ENCODE data around the gene COL13A1. TPM values are rescaled to one million over a fixed set of nuclear protein-coding genes. Genes with fewer than 3 reads are reported as not detected.

Gene COL13A1
- total and polyA plus RNA-seq, 2 donors (not counting 1 experiment from before 2014, with no cell fraction given) = 5.7 to 7.4 TPM

GRCh38 chr10:69934768-69935167 lies 133.1 kb downstream of the COL13A1 start:
- Histone ChIP-seq H4K20me1 (ENCODE audit: control insufficient read depth, extremely low read depth, insufficient read depth, low read length) (no peaks in the 10 kb centered on the region), H3K36me3 (ENCODE audit: control insufficient read depth, insufficient read depth, low read length) (no peaks in the 10 kb centered on the region), H3K4me1 (ENCODE audit: control insufficient read depth, extremely low read depth, insufficient read depth, low read length) (no peaks in the 10 kb centered on the region), H3K9ac (ENCODE audit: insufficient read depth, low read length) (no peak overlapping the region), H3K9me3 (ENCODE audit: control insufficient read depth, insufficient read depth, low read depth, low read length) (no peaks in the 10 kb centered on the region), H3K27ac (ENCODE audit: insufficient read depth, low read length) (no peak overlapping the region), H3K4me3 (replicated peaks in 1 of 4; ENCODE audit: control extremely low read depth in 1 of 4, insufficient read depth in 1 of 4, low read depth in 3 of 4, low read length in 4 of 4) (no peak overlapping the region), H2AFZ (ENCODE audit: low read length) (no peak overlapping the region), H3K4me2 (ENCODE audit: extremely low read depth, insufficient read depth, low read length) (no peak overlapping the region), H3K79me2 (ENCODE audit: control insufficient read depth, insufficient read depth, low read length) (no peaks in the 10 kb centered on the region), H3K27me3 (ENCODE audit: control insufficient read depth, insufficient read depth, low read length) (no peaks in the 10 kb centered on the region)
- TF ChIP-seq CTCF (conservative IDR thresholded peaks at IDR 0.05 in 1 of 2, IDR thresholded peaks at IDR 0.05 in 1 of 2; ENCODE audit: low read depth in 1 of 2, low read length in 2 of 2) (peak in 1 of 2 donors; percentile 13), EZH2 (IDR thresholded peaks at IDR 0.05; ENCODE audit: low read length, missing control alignments) (no peak)
- DNase-seq (ENCODE audit: low read depth in 2 of 2) = no peak

GRCh38 chr10:69936091-69936490 lies 134.4 kb downstream of the COL13A1 start:
- H3K4me3 ChIP-seq (replicated peaks in 1 of 4; ENCODE audit: control extremely low read depth in 1 of 4, insufficient read depth in 1 of 4, low read depth in 3 of 4, low read length in 4 of 4) = no peak overlapping the region
- no peak overlapping the region for H2AFZ ChIP-seq (ENCODE audit: low read length)
- no peaks in the 10 kb centered on the region for H3K36me3 ChIP-seq (ENCODE audit: control insufficient read depth, insufficient read depth, low read length)
- no peaks in the 10 kb centered on the region for H3K79me2 ChIP-seq (ENCODE audit: control insufficient read depth, insufficient read depth, low read length)
- no peaks in the 10 kb centered on the region for H3K4me1 ChIP-seq (ENCODE audit: control insufficient read depth, extremely low read depth, insufficient read depth, low read length)
- TF ChIP-seq CTCF (conservative IDR thresholded peaks at IDR 0.05 in 1 of 2, IDR thresholded peaks at IDR 0.05 in 1 of 2; ENCODE audit: low read depth in 1 of 2, low read length in 2 of 2) = peak; percentile 8 to 22
- TF ChIP-seq EZH2 (IDR thresholded peaks at IDR 0.05; ENCODE audit: low read length, missing control alignments) = no peak
- no peak overlapping the region for H3K4me2 ChIP-seq (ENCODE audit: extremely low read depth, insufficient read depth, low read length)
- no peaks in the 10 kb centered on the region for H3K27me3 ChIP-seq (ENCODE audit: control insufficient read depth, insufficient read depth, low read length)
- H3K9ac ChIP-seq (ENCODE audit: insufficient read depth, low read length) = no peak overlapping the region
- H3K27ac ChIP-seq (ENCODE audit: insufficient read depth, low read length) = no peak overlapping the region
- no peak for DNase-seq (ENCODE audit: low read depth in 2 of 2)
- H4K20me1 ChIP-seq (ENCODE audit: control insufficient read depth, extremely low read depth, insufficient read depth, low read length) = no peaks in the 10 kb centered on the region
- H3K9me3 ChIP-seq (ENCODE audit: control insufficient read depth, insufficient read depth, low read depth, low read length) = no peaks in the 10 kb centered on the region

- Histone ChIP-seq H2AFZ (ENCODE audit: low read length) (no peak overlapping the region), H3K36me3 (ENCODE audit: control insufficient read depth, insufficient read depth, low read length) (no peaks in the 10 kb centered on the region), H3K9me3 (ENCODE audit: control insufficient read depth, insufficient read depth, low read depth, low read length) (no peaks in the 10 kb centered on the region), H3K4me2 (ENCODE audit: extremely low read depth, insufficient read depth, low read length) (no peak overlapping the region), H3K27ac (ENCODE audit: insufficient read depth, low read length) (no peak overlapping the region), H3K9ac (ENCODE audit: insufficient read depth, low read length) (no peak overlapping the region), H3K4me3 (replicated peaks in 1 of 4; ENCODE audit: control extremely low read depth in 1 of 4, insufficient read depth in 1 of 4, low read depth in 3 of 4, low read length in 4 of 4) (no peak overlapping the region), H4K20me1 (ENCODE audit: control insufficient read depth, extremely low read depth, insufficient read depth, low read length) (no peaks in the 10 kb centered on the region), H3K79me2 (ENCODE audit: control insufficient read depth, insufficient read depth, low read length) (no peaks in the 10 kb centered on the region), H3K4me1 (ENCODE audit: control insufficient read depth, extremely low read depth, insufficient read depth, low read length) (no peaks in the 10 kb centered on the region), H3K27me3 (ENCODE audit: control insufficient read depth, insufficient read depth, low read length) (no peaks in the 10 kb centered on the region)
- TF ChIP-seq EZH2 (IDR thresholded peaks at IDR 0.05; ENCODE audit: low read length, missing control alignments) (no peak), CTCF (conservative IDR thresholded peaks at IDR 0.05 in 1 of 2, IDR thresholded peaks at IDR 0.05 in 1 of 2; ENCODE audit: low read depth in 1 of 2, low read length in 2 of 2) (no peak)
- no peak for DNase-seq (ENCODE audit: low read depth in 2 of 2)
Measured at GRCh38 chr10:69938541-69938991, 136.9 kb downstream of the COL13A1 start.
